Activated T-helper 1 cell treated with anti-CD3 and anti-CD28 coated beads, Interleukin-12 subunit alpha, Interleukin-12 subunit beta, Interleukin-2, Interleukin-4 antibody, amounts not matched to agents 30 ng/mL and 10 ng/mL and 1 ng/mL, durations not matched to agents 14 hours and 24 hours and 36 hours (primary cell): ENCODE data around the gene ARF6. TPM values are rescaled to one million over a fixed set of nuclear protein-coding genes. Genes with fewer than 3 reads are reported as not detected.
A peak's percentile ranks its signal among the peaks of the same experiment; 100 is the strongest.
"Not testable (repeated sequence)": the region's sequence is repeated elsewhere in the genome, so short reads cannot be mapped to it uniquely, and the experiment has no call there.

Experiments used
- DNase-seq: peaks from one replicate; pipeline ENCODE4 v3.0.0; 2021; ENCODE audit warnings: low spot score
- H3K27ac Mint-ChIP-seq: one replicate; pipeline ENCODE4 v1.8.0; 2021; ENCODE audit warnings: mild to moderate bottlenecking, mixed read lengths
- H3K27me3 Mint-ChIP-seq: one replicate; pipeline ENCODE4 v1.8.0; 2022; ENCODE audit warnings: mild to moderate bottlenecking, moderate library complexity, mixed read lengths; ENCODE audit not compliant: insufficient read depth
- H3K36me3 Mint-ChIP-seq: one replicate; pipeline ENCODE4 v1.8.0; 2021; ENCODE audit warnings: low read depth, mixed read lengths
- H3K4me1 Mint-ChIP-seq: one replicate; pipeline ENCODE4 v1.8.0; 2021; ENCODE audit warnings: low read depth, mixed read lengths
- H3K4me3 Mint-ChIP-seq: one replicate; pipeline ENCODE4 v1.8.0; 2021; ENCODE audit warnings: mild to moderate bottlenecking, moderate library complexity, mixed read lengths
- H3K9me3 Mint-ChIP-seq: one replicate; pipeline ENCODE4 v1.8.0; 2021; ENCODE audit warnings: mixed read lengths
- intact Hi-C: fragments of 100-400 bp; cut with micrococcal nuclease; formaldehyde crosslinking; loops from one replicate; pipeline ENCODE4 v1.15.1; 2024
- total RNA-seq: library from RNA; stranded (reverse); gene quantifications from 2 replicates; pipeline ENCODE4 v1.2.3, GENCODE V29; 2022

ARF6 gene
- total RNA-seq, 1 donor from 2014 or later: 163 TPM

DNA sequence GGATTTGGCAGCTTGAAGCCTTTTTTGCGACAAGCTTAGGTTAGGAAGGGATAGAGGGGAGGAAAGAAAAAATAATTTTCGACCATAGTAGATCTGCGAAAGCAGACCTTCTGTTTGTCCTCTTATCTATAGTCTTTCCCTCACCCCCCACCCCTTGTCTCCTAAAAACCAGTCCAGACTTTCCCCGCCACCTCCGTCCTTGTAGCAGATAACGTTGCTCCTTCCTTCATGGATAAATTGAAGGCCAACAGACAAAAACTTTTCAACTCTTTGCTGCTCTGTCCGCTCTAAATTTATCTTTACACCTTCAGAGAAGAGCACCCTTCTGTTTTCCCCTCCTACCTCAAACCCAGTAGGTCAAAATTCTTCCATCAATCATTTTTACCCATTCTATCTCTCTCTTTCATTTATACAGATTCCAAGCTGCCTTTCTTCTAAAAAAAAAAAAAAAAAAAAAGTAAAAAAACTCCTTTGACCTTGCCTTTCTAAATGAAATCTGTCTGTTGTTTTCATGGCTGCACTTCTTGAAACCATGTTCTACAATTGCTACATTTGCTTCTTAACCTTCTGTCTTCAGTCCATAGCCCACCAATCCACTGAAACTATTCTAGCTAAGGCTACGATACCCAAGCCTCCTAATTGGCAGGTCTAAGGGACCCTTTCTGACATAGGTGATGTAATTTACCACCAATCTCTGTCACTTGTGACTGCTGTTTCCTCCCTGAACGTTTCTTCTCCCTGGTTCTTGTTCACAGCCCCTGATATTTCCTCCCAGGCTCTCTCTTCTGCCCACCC, 29.2 kb upstream of the ARF6 start:
- Mint-ChIP-seq H3K4me3 (no peak overlapping the region), H3K4me1 (peaks cover 16% of the 10 kb centered on the region), H3K9me3 (no peaks in the 10 kb centered on the region), H3K27me3 (peaks cover 6% of the 10 kb centered on the region), H3K36me3 (peaks cover 1% of the 10 kb centered on the region), H3K27ac (no peak overlapping the region)
- no peak for DNase-seq
- intact Hi-C loops: loop anchor here (1.0 to 2.0 kb wide), 6 partner anchors 29 to 669 kb away; partner anchors contain the start of genes DMAC2L, L2HGDH, MAP4K5 and POLE2

GRCh38 chr14:49865431-49865859, 27.4 kb upstream of the ARF6 start:
- Mint-ChIP-seq H3K4me1 (peaks cover 31% of the 10 kb centered on the region), H3K27ac (no peak overlapping the region), H3K4me3 (no peak overlapping the region), H3K9me3 (no peaks in the 10 kb centered on the region), H3K36me3 (peaks cover 1% of the 10 kb centered on the region), H3K27me3 (peaks cover 6% of the 10 kb centered on the region)
- intact Hi-C loops: loop anchor here (1.0 to 2.0 kb wide), 2 partner anchors 240 to 667 kb away; partner anchors contain the start of gene MAP4K5
- DNase-seq: peak; percentile 67

DNA sequence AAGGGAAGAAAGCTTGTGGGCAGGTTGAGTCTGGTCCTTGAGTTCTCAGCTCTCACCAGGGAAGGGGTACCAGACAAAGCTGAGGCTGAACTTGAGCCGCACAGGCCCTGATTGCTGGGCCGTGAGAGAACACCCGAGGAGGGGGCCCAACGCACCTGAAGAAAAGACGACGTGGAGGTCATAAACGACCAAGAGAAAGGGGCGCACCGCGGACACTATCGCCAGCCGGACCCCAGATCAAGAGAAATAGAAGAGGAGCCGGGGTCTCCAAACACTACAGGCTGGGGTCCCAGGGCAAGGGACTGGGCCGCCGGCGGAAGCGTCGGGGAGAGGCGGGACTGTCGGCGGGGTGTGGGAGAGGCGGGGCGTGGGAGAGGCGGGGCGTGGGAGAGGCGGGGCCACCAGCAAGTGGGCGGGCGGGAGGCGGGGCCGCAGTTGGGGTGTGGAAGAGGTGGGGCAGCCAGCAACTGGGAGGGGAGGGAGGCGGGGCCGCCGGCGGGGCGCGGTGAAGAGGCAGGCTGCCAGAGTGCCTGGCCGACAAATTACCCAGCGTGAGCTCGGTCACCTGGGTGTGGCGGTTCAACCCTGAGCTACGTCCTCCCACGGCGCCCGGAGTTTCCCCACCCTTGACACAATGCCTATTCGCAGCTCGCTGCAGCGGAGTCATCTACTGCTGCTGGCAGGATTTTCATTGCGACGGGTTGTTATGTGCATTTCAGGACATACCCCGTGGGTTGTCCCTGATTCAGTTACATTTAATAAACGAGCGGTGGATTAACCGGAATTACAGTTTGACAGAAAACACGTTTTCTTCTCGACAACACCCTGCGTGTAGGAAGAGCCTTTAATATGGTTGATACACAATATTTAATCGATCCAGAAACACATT, 24.8 kb upstream of the ARF6 start:
- intact Hi-C loops: loop anchor here (1.0 kb wide), 7 partner anchors 24 to 444 kb away; partner anchors contain the start of genes DMAC2L, L2HGDH and VCPKMT
- DNase-seq: peak; percentile 92
- peaks cover 1% of the 10 kb centered on the region for H3K36me3 Mint-ChIP-seq
- no peaks in the 10 kb centered on the region for H3K9me3 Mint-ChIP-seq
- H3K27me3 Mint-ChIP-seq: no peaks in the 10 kb centered on the region
- peak overlapping the region; percentile 93 for H3K4me3 Mint-ChIP-seq
- H3K4me1 Mint-ChIP-seq: peaks cover 20% of the 10 kb centered on the region
- peak overlapping the region; percentile 97 for H3K27ac Mint-ChIP-seq

GRCh38 chr14:49868720-49869114, 24.2 kb upstream of the ARF6 start:
- H3K27me3 Mint-ChIP-seq: no peaks in the 10 kb centered on the region
- H3K4me1 Mint-ChIP-seq: peaks cover 20% of the 10 kb centered on the region
- H3K27ac Mint-ChIP-seq: peak overlapping the region; percentile 97
- no peaks in the 10 kb centered on the region for H3K9me3 Mint-ChIP-seq
- no peak for DNase-seq
- peaks cover 1% of the 10 kb centered on the region for H3K36me3 Mint-ChIP-seq
- intact Hi-C loops: loop anchor here (1.0 kb wide), 7 partner anchors 24 to 444 kb away; partner anchors contain the start of genes DMAC2L, L2HGDH and VCPKMT
- peak overlapping the region; percentile 93 for H3K4me3 Mint-ChIP-seq

GRCh38 chr14:49870908-49871307, 22.0 kb upstream of the ARF6 start:
- no peak overlapping the region for H3K4me3 Mint-ChIP-seq
- DNase-seq: no peak
- intact Hi-C loops: no loop called here
- H3K36me3 Mint-ChIP-seq: peaks cover 1% of the 10 kb centered on the region
- H3K27ac Mint-ChIP-seq: no peak overlapping the region
- peaks cover 20% of the 10 kb centered on the region for H3K4me1 Mint-ChIP-seq
- no peaks in the 10 kb centered on the region for H3K9me3 Mint-ChIP-seq
- no peaks in the 10 kb centered on the region for H3K27me3 Mint-ChIP-seq

- peaks cover 16% of the 10 kb centered on the region for H3K4me1 Mint-ChIP-seq
- H3K4me3 Mint-ChIP-seq, H3K27ac Mint-ChIP-seq, DNase-seq, H3K9me3 Mint-ChIP-seq, intact Hi-C loops, H3K27me3 Mint-ChIP-seq, H3K36me3 Mint-ChIP-seq: not testable (repeated sequence)
Observed at GRCh38 chr14:49873548-49873947, 19.3 kb upstream of the ARF6 start.

- Mint-ChIP-seq H3K4me3 (no peak overlapping the region), H3K9me3 (no peaks in the 10 kb centered on the region), H3K36me3 (no peaks in the 10 kb centered on the region), H3K27ac (no peak overlapping the region), H3K27me3 (peaks cover 3% of the 10 kb centered on the region), H3K4me1 (peaks cover 13% of the 10 kb centered on the region)
- no peak for DNase-seq
- intact Hi-C loops: no loop called here
Observed at GRCh38 chr14:49875640-49876198, 17.2 kb upstream of the ARF6 start.

DNA sequence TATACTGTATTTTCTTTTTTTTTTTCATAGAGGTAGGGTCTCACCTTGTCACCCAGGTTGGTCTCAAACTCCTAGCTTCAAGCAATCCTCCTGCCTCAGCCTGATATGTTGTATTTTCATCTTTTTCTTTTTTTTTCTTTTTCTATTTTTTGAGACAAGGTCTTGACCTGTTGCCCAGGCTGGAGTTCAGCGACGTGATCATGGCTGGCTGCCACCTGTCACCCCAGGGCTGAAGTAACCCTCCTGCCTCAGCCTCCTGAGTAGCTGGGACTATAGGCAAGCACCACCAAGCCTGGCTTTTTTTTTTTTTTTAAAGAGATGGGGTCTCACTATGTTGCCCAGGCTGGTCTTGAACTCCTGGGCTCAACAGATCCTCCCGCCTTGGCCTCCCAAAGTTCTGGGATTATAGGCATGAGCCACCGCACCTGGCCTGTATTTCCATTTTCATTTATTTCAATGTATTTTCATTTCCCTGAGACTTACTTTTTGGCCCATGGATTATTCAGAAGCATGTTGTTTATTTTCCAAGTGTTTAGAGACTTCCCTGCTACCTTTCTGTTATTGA, 16.2 kb upstream of the ARF6 start:
- DNase-seq: no peak
- H3K27ac Mint-ChIP-seq: no peak overlapping the region
- no peak overlapping the region for H3K4me3 Mint-ChIP-seq
- H3K4me1 Mint-ChIP-seq: peaks cover 22% of the 10 kb centered on the region
- intact Hi-C loops: no loop called here
- H3K27me3 Mint-ChIP-seq: peaks cover 3% of the 10 kb centered on the region
- no peaks in the 10 kb centered on the region for H3K9me3 Mint-ChIP-seq
- no peaks in the 10 kb centered on the region for H3K36me3 Mint-ChIP-seq

GRCh38 chr14:49879646-49880204, 13.2 kb upstream of the ARF6 start:
- H3K4me3 Mint-ChIP-seq: no peak overlapping the region
- peaks cover 3% of the 10 kb centered on the region for H3K27me3 Mint-ChIP-seq
- peaks cover 3% of the 10 kb centered on the region for H3K36me3 Mint-ChIP-seq
- H3K9me3 Mint-ChIP-seq: no peaks in the 10 kb centered on the region
- peak overlapping the region; percentile 61 for H3K27ac Mint-ChIP-seq
- peaks cover 34% of the 10 kb centered on the region for H3K4me1 Mint-ChIP-seq
- intact Hi-C loops: loop anchor here (1.0 kb wide), 3 partner anchors 13 to 653 kb away; partner anchors contain the start of gene MAP4K5
- peak; percentile 45 for DNase-seq

GRCh38 chr14:49880267-49881064, 12.4 kb upstream of the ARF6 start:
- Mint-ChIP-seq H3K9me3 (no peaks in the 10 kb centered on the region), H3K27ac (peak overlapping the region; percentile 77), H3K4me3 (no peak overlapping the region), H3K27me3 (peaks cover 3% of the 10 kb centered on the region), H3K36me3 (peaks cover 3% of the 10 kb centered on the region), H3K4me1 (peaks cover 34% of the 10 kb centered on the region)
- intact Hi-C loops: no loop called here
- no peak for DNase-seq

DNA sequence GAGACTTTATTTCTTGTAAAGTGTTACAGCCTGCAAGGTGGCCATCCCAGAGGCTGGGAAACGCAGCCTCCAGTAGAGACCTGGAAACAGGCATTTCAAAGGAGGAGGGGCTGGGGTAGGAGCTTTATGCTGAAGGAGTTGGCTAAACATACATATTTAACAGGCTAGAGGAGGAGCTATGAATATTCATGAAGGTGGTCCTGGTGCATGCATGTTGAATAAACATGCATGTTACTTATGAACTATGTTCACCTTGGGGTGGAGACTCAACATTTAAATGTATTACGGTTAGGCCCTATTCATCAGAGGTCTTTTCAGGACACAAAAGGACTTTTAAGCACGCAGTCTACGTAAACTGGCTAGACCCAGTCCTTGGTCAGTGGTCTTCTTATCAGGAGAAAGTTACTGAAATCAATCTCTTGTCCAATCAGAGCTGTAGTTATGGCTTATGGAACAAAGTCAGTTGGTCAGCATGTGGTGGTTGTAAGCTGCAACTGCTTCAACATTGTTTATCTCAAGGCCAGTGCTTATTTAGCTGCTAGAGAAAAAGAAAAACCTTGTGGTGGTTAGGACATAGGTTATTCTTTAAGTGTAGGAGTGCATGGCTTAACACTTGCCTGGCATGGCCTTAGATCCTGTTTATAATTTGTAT, 11.4 kb upstream of the ARF6 start:
- Mint-ChIP-seq H3K9me3 (no peaks in the 10 kb centered on the region), H3K4me3 (no peak overlapping the region), H3K27me3 (no peaks in the 10 kb centered on the region), H3K4me1 (peaks cover 37% of the 10 kb centered on the region), H3K27ac (no peak overlapping the region), H3K36me3 (peaks cover 6% of the 10 kb centered on the region)
- no peak for DNase-seq
- intact Hi-C loops: no loop called here
